HCT116 (cell line): ENCODE measurements around the gene CLK3. TPM values are rescaled to one million over a fixed set of nuclear protein-coding genes. Genes with fewer than 3 reads are reported as not detected.

Experiments used
- ATAC-seq: fragments of 200-7000 bp; cut with Tn5 transposase; 2 replicates; pipeline ENCODE4 v1.9.1; 2020; ENCODE audit warnings: mild to moderate bottlenecking, moderate library complexity
- BruUV-seq: library from RNA; stranded (reverse); fragments of 400-500 nt; replicated peaks from 2 replicates; lab custom pipeline; 2021; lab: Mats Ljungman, UMichigan
- CTCF ChIA-PET: fragments of 300-600 bp; sonication (Branson Sonifier 250); formaldehyde crosslinking; loops from one replicate; lab custom pipeline; 2021; ENCODE audit warnings: antibody characterized with exemption; lab: Charles Lee
- POLR2A ChIA-PET: fragments of 300-600, 350-600 bp; sonication (Branson Sonifier 250); formaldehyde crosslinking; loops from one replicate; lab custom pipeline; 2021; ENCODE audit warnings: antibody characterized with exemption; lab: Charles Lee
- RAD21 ChIA-PET, 2 experiments: fragments of 300-600 bp; sonication (Branson Sonifier 250); formaldehyde crosslinking; loops; one replicate each; lab custom pipeline; 2023; ENCODE audit warnings: low total read pairs in 2 of 2; ENCODE audit not compliant: uncharacterized antibody in 2 of 2, unreplicated experiment in 2 of 2, low non-redundant PET in 1 of 2; lab: Charles Lee
- DNase-seq: peaks from one replicate; pipeline ENCODE4 v3.0.0-alpha.2; 2010; ENCODE audit warnings: low read depth, low spot score
- H2AFZ ChIP-seq: fragments of 200-600 bp; shearing (Covaris generic), sonication (generic); 2 replicates; pipeline ENCODE4 v1.6.1; 2017; ENCODE audit warnings: low read depth, mixed run types, mixed read lengths, antibody characterized with exemption, low read length; ENCODE audit not compliant: poor library complexity, severe bottlenecking
- H3K27ac ChIP-seq: 2 replicates; pipeline ENCODE4 v1.5.1; 2012; ENCODE audit warnings: low read depth, low read length
- H3K27me3 ChIP-seq: fragments of 200-600 bp; sonication (generic); 2 replicates; pipeline ENCODE4 v1.6.1; 2016; ENCODE audit warnings: mixed run types, low read length, mixed read lengths; ENCODE audit not compliant: insufficient read depth
- H3K36me3 ChIP-seq, 2 experiments: fragments of 200-500 bp in 1 of 2; fragments of 200-600 bp in 1 of 2; sonication (Bioruptor generic) in 1 of 2; sonication (generic) in 1 of 2; 2 replicates each; pipeline versions ENCODE4 v1.5.1 to v1.6.1; 2014 to 2016; ENCODE audit warnings: low read length in 2 of 2, inconsistent platforms in 1 of 2, mixed read lengths in 1 of 2, mixed run types in 1 of 2; ENCODE audit not compliant: insufficient read depth in 2 of 2, control insufficient read depth in 1 of 2
- H3K4me1 ChIP-seq, 2 experiments: fragments of 200-600 bp in 1 of 2; sonication (generic) in 1 of 2; 2 replicates each; pipeline versions ENCODE4 v1.5.1 to v1.6.1; 2012 to 2017; ENCODE audit warnings: low read length in 2 of 2, inconsistent platforms in 1 of 2, mild to moderate bottlenecking in 1 of 2, mixed read lengths in 1 of 2, mixed run types in 1 of 2, moderate library complexity in 1 of 2; ENCODE audit not compliant: insufficient read depth in 2 of 2, control insufficient read depth in 1 of 2
- H3K4me2 ChIP-seq: fragments of 200-600 bp; sonication (generic); 2 replicates; pipeline ENCODE4 v1.6.1; 2017; ENCODE audit warnings: mixed run types, low read length, mixed read lengths
- H3K4me3 ChIP-seq, 2 experiments: fragments of 200-600 bp in 1 of 2; sonication (generic) in 1 of 2; replicated peaks in 1 of 2; 2 replicates each; pipeline ENCODE4 v1.5.1; 2011 to 2016; ENCODE audit warnings: low read length in 2 of 2, control low read depth in 1 of 2, low read depth in 1 of 2, mild to moderate bottlenecking in 1 of 2, mixed read lengths in 1 of 2, mixed run types in 1 of 2
- H3K79me2 ChIP-seq: fragments of 200-600 bp; sonication (generic); 2 replicates; pipeline ENCODE4 v1.6.1; 2017; ENCODE audit warnings: mild to moderate bottlenecking, mixed run types, low read length, moderate library complexity, mixed read lengths; ENCODE audit not compliant: insufficient read depth
- H3K9ac ChIP-seq: fragments of 200-600 bp; sonication (generic); 2 replicates; pipeline ENCODE4 v1.6.1; 2016; ENCODE audit warnings: low read length, mixed read lengths
- H3K9me2 ChIP-seq: fragments of 200-600 bp; sonication (generic), shearing (Covaris generic); 2 replicates; pipeline ENCODE4 v1.6.1; 2017; ENCODE audit warnings: mixed run types, mild to moderate bottlenecking, moderate library complexity; ENCODE audit not compliant: insufficient read depth
- H3K9me3 ChIP-seq, 2 experiments: fragments of 200-500 bp in 1 of 2; fragments of 200-600 bp in 1 of 2; sonication (Bioruptor generic) in 1 of 2; sonication (generic) in 1 of 2; 2 replicates each; pipeline ENCODE4 v1.6.1; 2014 to 2017; ENCODE audit warnings: low read length in 2 of 2, mixed read lengths in 2 of 2, inconsistent platforms in 1 of 2, low read depth in 1 of 2, mild to moderate bottlenecking in 1 of 2, mixed run types in 1 of 2, moderate library complexity in 1 of 2; ENCODE audit not compliant: control insufficient read depth in 1 of 2, insufficient read depth in 1 of 2
- H4K20me1 ChIP-seq: fragments of 200-600 bp; sonication (generic), shearing (Covaris generic); 2 replicates; pipeline ENCODE4 v1.6.1; 2017; ENCODE audit warnings: mixed run types, mild to moderate bottlenecking, moderate library complexity; ENCODE audit not compliant: insufficient read depth
- CTCF ChIP-seq, 3 experiments: fragments of 200-600 bp in 1 of 3; sonication (generic) in 1 of 3; IDR thresholded peaks in 2 of 3; conservative IDR thresholded peaks in 1 of 3; 2 replicates each; pipeline ENCODE4 v1.5.1; 2012 to 2017; ENCODE audit warnings: low read depth in 2 of 3, low read length in 2 of 3, antibody characterized with exemption in 1 of 3, borderline replicate concordance in 1 of 3, control low read depth in 1 of 3, mild to moderate bottlenecking in 1 of 3, mixed read lengths in 1 of 3, mixed run types in 1 of 3, moderate library complexity in 1 of 3; ENCODE audit not compliant: insufficient read depth in 1 of 3
- EGR1 ChIP-seq: IDR thresholded peaks from 2 replicates; pipeline ENCODE4 v1.6.1; 2012; ENCODE audit warnings: low read depth
- EZH2phosphoT487 ChIP-seq: fragments of 200-600 bp; IDR thresholded peaks from 2 replicates; pipeline ENCODE4 v1.6.1; 2018; ENCODE audit warnings: antibody characterized with exemption, borderline replicate concordance
- FOSL1 ChIP-seq: IDR thresholded peaks from 2 replicates; pipeline ENCODE4 v1.6.1; 2012; ENCODE audit warnings: low read depth
- POLR2A ChIP-seq: IDR thresholded peaks from 2 replicates; pipeline ENCODE4 v1.7.0; 2011; ENCODE audit warnings: borderline replicate concordance; ENCODE audit not compliant: insufficient read depth, insufficient read length; ENCODE audit errors: extremely low read depth
- POLR2AphosphoS5 ChIP-seq: IDR thresholded peaks from 2 replicates; pipeline ENCODE4 v1.6.1; 2011; ENCODE audit warnings: mild to moderate bottlenecking, low read depth, low read length, moderate library complexity
- RAD21 ChIP-seq: IDR thresholded peaks from 2 replicates; pipeline ENCODE4 v1.6.1; 2012; ENCODE audit warnings: low read depth, mild to moderate bottlenecking
- SIN3A ChIP-seq: IDR thresholded peaks from 2 replicates; pipeline ENCODE4 v1.6.1; 2012; ENCODE audit warnings: low read depth
- SP1 ChIP-seq: IDR thresholded peaks from 2 replicates; pipeline ENCODE4 v1.6.1; 2012; ENCODE audit warnings: low read depth
- SRF ChIP-seq: IDR thresholded peaks from 2 replicates; pipeline ENCODE4 v1.6.1; 2012; ENCODE audit warnings: low read depth
- YY1 ChIP-seq: IDR thresholded peaks from 2 replicates; pipeline ENCODE4 v1.6.1; 2011; ENCODE audit warnings: low read length, low read depth, moderate library complexity, mild to moderate bottlenecking; ENCODE audit not compliant: insufficient replicate concordance; ENCODE audit errors: extremely low read depth
- ZBTB33 ChIP-seq: IDR thresholded peaks from 2 replicates; pipeline ENCODE4 v1.6.1; 2011; ENCODE audit warnings: mild to moderate bottlenecking, low read length, moderate library complexity; ENCODE audit not compliant: insufficient replicate concordance; ENCODE audit errors: extremely low read depth
- ZFX ChIP-seq: fragments of 450-650 bp; IDR thresholded peaks from 2 replicates; pipeline ENCODE4 v1.6.1; 2017
- intact Hi-C: fragments of 100-400 bp; cut with micrococcal nuclease; formaldehyde crosslinking; loops from 2 replicates; pipeline ENCODE4 v1.10.0; 2022
- total RNA-seq: library from RNA; stranded (reverse); gene quantifications from one replicate; pipeline ENCODE4 v1.2.1, GENCODE V29; 2021; ENCODE audit not compliant: unreplicated experiment

CLK3 gene
- total RNA-seq, 1 experiment from 2014 or later, result 79.3 TPM

GRCh38 chr15:74628199-74628598 is 12.6 kb downstream of the CLK3 start:
- no TSS peak for BruUV-seq
- no peak overlapping the region for H3K4me2 ChIP-seq
- ChIA-PET CTCF (no interaction called here), POLR2A (no interaction called here), RAD21 (no interaction called here)
- intact Hi-C loops, result no loop called here
- no peak overlapping the region for H3K27ac ChIP-seq
- TF ChIP-seq SIN3A, result no peak
- no peak for TF ChIP-seq EZH2phosphoT487
- TF ChIP-seq CTCF (IDR thresholded peaks at IDR 0.05 in 2 of 3, conservative IDR thresholded peaks at IDR 0.05 in 1 of 3; ENCODE audit: borderline replicate concordance in 1 of 3, insufficient read depth in 1 of 3, low read depth in 2 of 3, low read length in 2 of 3), result no peak
- no peak for TF ChIP-seq EGR1
- no peak for TF ChIP-seq RAD21
- TF ChIP-seq YY1, result no peak
- TF ChIP-seq POLR2A, result no peak
- TF ChIP-seq ZFX, result no peak
- no peak for TF ChIP-seq SP1
- no peak for TF ChIP-seq FOSL1
- TF ChIP-seq SRF, result no peak
- no peak for TF ChIP-seq POLR2AphosphoS5
- no peak for TF ChIP-seq ZBTB33
- no peaks in the 10 kb centered on the region; a peak in 1 of 4 replicates for H3K4me1 ChIP-seq
- no peaks in the 10 kb centered on the region for H4K20me1 ChIP-seq
- H3K9me2 ChIP-seq, result no peaks in the 10 kb centered on the region
- H3K9ac ChIP-seq, result no peak overlapping the region
- H3K9me3 ChIP-seq, result no peaks in the 10 kb centered on the region
- peaks cover 47 to 65% of the 10 kb centered on the region in 2 experiments for H3K36me3 ChIP-seq
- H3K4me3 ChIP-seq, result no peak overlapping the region
- H2AFZ ChIP-seq, result no peak overlapping the region
- ATAC-seq (no peak), DNase-seq (no peak)
- H3K79me2 ChIP-seq, result peaks cover 7% of the 10 kb centered on the region; the same call in 1 of the 2 replicates
- no peaks in the 10 kb centered on the region for H3K27me3 ChIP-seq
